IPS-NIHi11 (cell line): Measurements from ENCODE around the gene SEC16A.
A peak's percentile ranks its signal among the peaks of the same experiment; 100 is the strongest.
"Not testable (repeated sequence)": the region's sequence is repeated elsewhere in the genome, so short reads cannot be mapped to it uniquely, and the experiment has no call there.

Experiments used
- DNase-seq: peaks from one replicate; pipeline ENCODE4 v3.0.0; 2012; ENCODE audit warnings: mixed read lengths, low spot score

Gene SEC16A

GRCh38 chr9:136422876-136423275 is 60.0 kb downstream of the SEC16A start:
- DNase-seq: no peak

GRCh38 chr9:136421791-136422190 is 61.0 kb downstream of the SEC16A start:
- DNase-seq: no peak

GRCh38 chr9:136419092-136419420 is 63.8 kb downstream of the SEC16A start:
- DNase-seq: no peak

GRCh38 chr9:136418182-136419091 is 64.4 kb downstream of the SEC16A start:
- DNase-seq: no peak

- no peak for DNase-seq
Measured at GRCh38 chr9:136416914-136417313, 65.9 kb downstream of the SEC16A start.

- no peak for DNase-seq
Measured at GRCh38 chr9:136416427-136416826, 66.4 kb downstream of the SEC16A start.

- no peak for DNase-seq
Measured at GRCh38 chr9:136412962-136413361, 69.9 kb downstream of the SEC16A start.

GRCh38 chr9:136411378-136411777 is 71.5 kb downstream of the SEC16A start:
- no peak for DNase-seq

- DNase-seq: peak; percentile 100
Measured at GRCh38 chr9:136410500-136411287, 72.1 kb downstream of the SEC16A start, which contains the start of the genes ENTR1 and PMPCA. ENTR1 (minus strand) TSS chr9:136410614; CDS start chr9:136410397, 217 bp downstream. PMPCA (plus strand) TSS chr9:136410658; CDS start chr9:136410669, 11 bp downstream.

- peak; percentile 70 for DNase-seq
Measured at GRCh38 chr9:136409557-136410455, 73.0 kb downstream of the SEC16A start.

GRCh38 chr9:136407911-136408310 is 74.9 kb downstream of the SEC16A start:
- DNase-seq: no peak

- not testable (repeated sequence) for DNase-seq
Measured at GRCh38 chr9:136407061-136407460, 75.8 kb downstream of the SEC16A start.

- DNase-seq: not testable (repeated sequence)
Measured at GRCh38 chr9:136405904-136406303, 76.9 kb downstream of the SEC16A start.

- no peak for DNase-seq
Measured at GRCh38 chr9:136405481-136405880, 77.4 kb downstream of the SEC16A start.

- no peak for DNase-seq
Measured at GRCh38 chr9:136404801-136405136, 78.1 kb downstream of the SEC16A start.

GRCh38 chr9:136403915-136404800 is 78.7 kb downstream of the SEC16A start:
- no peak for DNase-seq

GRCh38 chr9:136403538-136403914 is 79.3 kb downstream of the SEC16A start:
- no peak for DNase-seq

GRCh38 chr9:136402067-136402466 is 80.8 kb downstream of the SEC16A start:
- no peak for DNase-seq

- DNase-seq: no peak
Measured at GRCh38 chr9:136401173-136401922, 81.5 kb downstream of the SEC16A start.
